Endothelial cell (in vitro differentiated cells): ENCODE results near the gene FITM2. TPM values are rescaled to one million over a fixed set of nuclear protein-coding genes. Genes with fewer than 3 reads are reported as not detected.
"Not testable (repeated sequence)": the region's sequence is repeated elsewhere in the genome, so short reads cannot be mapped to it uniquely, and the experiment has no call there.

Experiments
- DNase-seq: peaks from one replicate; pipeline ENCODE4 v3.0.0; 2021; ENCODE audit warnings: low spot score
- H3K27ac Mint-ChIP-seq: one replicate; pipeline ENCODE4 v1.8.0; 2021; ENCODE audit warnings: mixed read lengths, inconsistent platforms; ENCODE audit not compliant: unreplicated experiment
- H3K27me3 Mint-ChIP-seq: one replicate; pipeline ENCODE4 v1.8.0; 2021; ENCODE audit warnings: mild to moderate bottlenecking, moderate library complexity, mixed read lengths, inconsistent platforms; ENCODE audit not compliant: unreplicated experiment
- H3K36me3 Mint-ChIP-seq: one replicate; pipeline ENCODE4 v1.8.0; 2021; ENCODE audit warnings: mild to moderate bottlenecking, low read depth, mixed read lengths, inconsistent platforms; ENCODE audit not compliant: unreplicated experiment
- H3K4me1 Mint-ChIP-seq: one replicate; pipeline ENCODE4 v1.8.0; 2021; ENCODE audit warnings: mild to moderate bottlenecking, mixed read lengths, inconsistent platforms; ENCODE audit not compliant: unreplicated experiment
- H3K4me3 Mint-ChIP-seq: one replicate; pipeline ENCODE4 v1.8.0; 2021; ENCODE audit warnings: mild to moderate bottlenecking, mixed read lengths, inconsistent platforms; ENCODE audit not compliant: unreplicated experiment
- H3K9me3 Mint-ChIP-seq: one replicate; pipeline ENCODE4 v1.8.0; 2021; ENCODE audit warnings: mixed read lengths, inconsistent platforms; ENCODE audit not compliant: unreplicated experiment
- total RNA-seq: library from RNA; stranded (reverse); fragmentation: NEBNext Ultra II Directional; extraction: Animal tissue kit (Norgen Biotek cat#: 25700); gene quantifications from one replicate; pipeline ENCODE4 v1.2.1, GENCODE V29; 2021; ENCODE audit not compliant: unreplicated experiment
- TF ChIP-seq, protein P1 (sequence below): fragments of 200-600 bp; sonication (generic); IDR thresholded peaks from one replicate; pipeline ENCODE4 v1.5.0; 2021; ENCODE audit warnings: antibody characterized with exemption; ENCODE audit not compliant: unreplicated experiment

FITM2 gene
- total RNA-seq, 1 donor from 2014 or later = 2.8 TPM

DNA sequence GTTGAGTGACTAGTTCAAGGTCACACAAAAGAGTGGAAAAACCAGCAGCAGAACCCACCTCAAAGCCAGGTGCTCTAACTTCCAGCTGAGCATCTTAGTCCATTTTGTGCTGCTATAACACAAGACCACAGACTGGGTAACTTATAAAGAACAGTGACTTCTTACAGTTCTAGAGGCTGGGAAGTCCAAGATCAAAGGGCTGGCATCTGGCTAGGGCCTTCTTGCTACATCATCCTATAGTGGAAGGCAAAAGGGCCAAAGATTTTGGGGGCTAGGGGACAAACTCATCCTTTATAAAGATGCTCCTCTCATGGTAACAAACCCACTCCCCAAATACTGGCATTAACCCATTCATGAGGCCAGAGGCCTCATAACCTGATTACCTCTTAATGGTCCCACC lies 9.7 kb downstream of the FITM2 start:
- no peak overlapping the region for H3K4me3 Mint-ChIP-seq
- H3K9me3 Mint-ChIP-seq = no peaks in the 10 kb centered on the region
- TF ChIP-seq, protein P1, sequence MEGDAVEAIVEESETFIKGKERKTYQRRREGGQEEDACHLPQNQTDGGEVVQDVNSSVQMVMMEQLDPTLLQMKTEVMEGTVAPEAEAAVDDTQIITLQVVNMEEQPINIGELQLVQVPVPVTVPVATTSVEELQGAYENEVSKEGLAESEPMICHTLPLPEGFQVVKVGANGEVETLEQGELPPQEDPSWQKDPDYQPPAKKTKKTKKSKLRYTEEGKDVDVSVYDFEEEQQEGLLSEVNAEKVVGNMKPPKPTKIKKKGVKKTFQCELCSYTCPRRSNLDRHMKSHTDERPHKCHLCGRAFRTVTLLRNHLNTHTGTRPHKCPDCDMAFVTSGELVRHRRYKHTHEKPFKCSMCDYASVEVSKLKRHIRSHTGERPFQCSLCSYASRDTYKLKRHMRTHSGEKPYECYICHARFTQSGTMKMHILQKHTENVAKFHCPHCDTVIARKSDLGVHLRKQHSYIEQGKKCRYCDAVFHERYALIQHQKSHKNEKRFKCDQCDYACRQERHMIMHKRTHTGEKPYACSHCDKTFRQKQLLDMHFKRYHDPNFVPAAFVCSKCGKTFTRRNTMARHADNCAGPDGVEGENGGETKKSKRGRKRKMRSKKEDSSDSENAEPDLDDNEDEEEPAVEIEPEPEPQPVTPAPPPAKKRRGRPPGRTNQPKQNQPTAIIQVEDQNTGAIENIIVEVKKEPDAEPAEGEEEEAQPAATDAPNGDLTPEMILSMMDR = no peak
- peaks cover 4% of the 10 kb centered on the region for H3K27me3 Mint-ChIP-seq
- no peaks in the 10 kb centered on the region for H3K4me1 Mint-ChIP-seq
- H3K36me3 Mint-ChIP-seq = no peaks in the 10 kb centered on the region
- DNase-seq = no peak
- H3K27ac Mint-ChIP-seq = no peak overlapping the region

DNA sequence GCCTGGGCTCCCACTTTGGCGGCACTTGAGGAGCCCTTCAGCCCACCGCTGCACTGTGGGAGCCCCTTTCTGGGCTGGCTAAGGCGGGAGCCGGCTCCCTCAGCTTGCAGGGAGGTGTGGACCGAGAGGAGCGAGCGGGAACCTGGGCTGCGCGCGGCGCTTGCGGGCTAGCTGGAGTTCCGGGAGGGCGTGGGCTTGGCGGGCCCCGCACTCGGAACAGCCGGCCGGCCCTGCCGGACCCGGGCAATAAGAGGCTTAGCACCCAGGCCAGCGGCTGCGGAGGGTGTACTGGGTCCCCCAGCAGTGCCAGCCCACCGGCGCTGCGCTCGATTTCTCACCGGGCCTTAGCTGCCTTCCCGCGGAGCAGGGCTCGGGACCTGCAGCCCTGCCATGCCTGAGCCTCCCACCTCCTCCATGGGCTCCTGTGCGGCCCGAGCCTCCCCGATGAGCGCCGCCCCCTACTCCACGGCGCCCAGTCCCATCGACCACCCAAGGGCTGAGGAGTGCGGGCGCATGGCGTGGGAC lies 11.9 kb downstream of the FITM2 start:
- not testable (repeated sequence) for H3K9me3 Mint-ChIP-seq, H3K27ac Mint-ChIP-seq, H3K36me3 Mint-ChIP-seq, DNase-seq, H3K27me3 Mint-ChIP-seq, H3K4me1 Mint-ChIP-seq, H3K4me3 Mint-ChIP-seq

DNA sequence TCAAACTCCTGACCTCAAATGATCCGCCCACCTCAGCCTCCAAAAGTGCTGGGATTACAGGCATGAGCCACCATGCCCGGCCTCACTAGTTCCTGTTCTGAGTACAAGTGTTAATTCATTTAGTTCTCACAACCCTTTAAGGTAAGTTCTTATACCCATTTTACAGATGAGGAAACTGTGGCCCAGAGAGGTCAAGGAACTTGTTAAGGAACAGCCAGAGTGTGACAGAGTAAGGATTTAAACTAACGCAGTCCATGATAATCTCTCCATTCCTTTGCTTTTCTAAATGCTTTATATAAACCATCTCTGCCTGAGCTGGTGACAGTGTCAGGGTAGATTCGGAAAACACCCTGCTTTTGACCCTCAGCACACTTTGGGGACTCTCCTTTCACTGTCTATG lies 13.3 kb downstream of the FITM2 start:
- H3K9me3 Mint-ChIP-seq = no peaks in the 10 kb centered on the region
- DNase-seq = no peak

DNA sequence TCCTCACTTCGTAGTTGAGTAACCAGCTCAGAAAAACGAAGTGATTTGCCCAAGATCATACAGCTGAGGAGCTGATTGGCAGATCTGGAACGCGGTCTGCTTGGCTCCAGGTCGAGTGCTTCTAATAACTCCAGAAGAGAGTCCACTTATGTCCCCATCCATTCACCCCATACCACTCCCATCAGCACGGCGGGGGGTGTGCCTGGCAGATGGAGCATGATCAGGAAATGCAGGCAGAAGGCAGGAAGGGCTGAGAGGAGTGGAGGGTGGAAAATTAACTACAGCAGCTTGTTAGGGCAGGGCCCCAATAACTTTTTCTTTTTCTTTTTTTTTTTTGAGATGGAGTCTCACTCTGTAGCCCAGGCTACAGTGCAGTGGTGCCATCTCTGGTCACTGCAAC lies 15.0 kb downstream of the FITM2 start:
- H3K27ac Mint-ChIP-seq = no peak overlapping the region
- DNase-seq = no peak
- peaks cover 2% of the 10 kb centered on the region for H3K27me3 Mint-ChIP-seq
- no peak overlapping the region for H3K4me3 Mint-ChIP-seq
- H3K36me3 Mint-ChIP-seq = no peaks in the 10 kb centered on the region
- no peaks in the 10 kb centered on the region for H3K9me3 Mint-ChIP-seq
- H3K4me1 Mint-ChIP-seq = peaks cover 6% of the 10 kb centered on the region
- TF ChIP-seq, protein P1 = no peak

More for the DNA sequence above, 13.3 kb downstream of the FITM2 start:
- Mint-ChIP-seq H3K27ac (no peak overlapping the region), H3K4me1 (peaks cover 2% of the 10 kb centered on the region), H3K4me3 (no peak overlapping the region), H3K27me3 (peaks cover 4% of the 10 kb centered on the region), H3K36me3 (no peaks in the 10 kb centered on the region)
- TF ChIP-seq, protein P1 = no peak

DNA sequence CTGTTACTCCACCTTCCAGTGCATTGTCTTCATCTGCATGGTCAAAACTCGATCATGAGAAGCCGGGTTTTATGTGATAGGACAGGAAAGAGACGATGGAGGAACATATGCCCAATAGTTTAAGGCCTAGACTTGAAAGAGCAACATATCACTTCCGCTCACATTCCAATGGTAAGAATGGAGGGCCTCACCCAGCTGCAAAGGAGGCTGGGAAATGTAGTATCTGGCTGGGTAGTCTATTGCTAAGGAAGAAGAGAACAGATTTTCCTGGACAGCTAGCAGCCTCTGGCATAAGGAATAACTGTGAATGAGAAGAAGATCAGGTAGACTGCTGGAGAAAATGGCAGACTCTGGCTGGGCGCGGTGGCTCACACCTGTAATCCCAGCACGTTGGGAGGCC lies 19.2 kb downstream of the FITM2 start:
- Mint-ChIP-seq H3K4me3 (no peak overlapping the region), H3K36me3 (no peaks in the 10 kb centered on the region), H3K9me3 (no peaks in the 10 kb centered on the region), H3K27me3 (peaks cover 1% of the 10 kb centered on the region), H3K4me1 (peaks cover 6% of the 10 kb centered on the region), H3K27ac (no peak overlapping the region)
- DNase-seq = no peak
- TF ChIP-seq, protein P1 = no peak

DNA sequence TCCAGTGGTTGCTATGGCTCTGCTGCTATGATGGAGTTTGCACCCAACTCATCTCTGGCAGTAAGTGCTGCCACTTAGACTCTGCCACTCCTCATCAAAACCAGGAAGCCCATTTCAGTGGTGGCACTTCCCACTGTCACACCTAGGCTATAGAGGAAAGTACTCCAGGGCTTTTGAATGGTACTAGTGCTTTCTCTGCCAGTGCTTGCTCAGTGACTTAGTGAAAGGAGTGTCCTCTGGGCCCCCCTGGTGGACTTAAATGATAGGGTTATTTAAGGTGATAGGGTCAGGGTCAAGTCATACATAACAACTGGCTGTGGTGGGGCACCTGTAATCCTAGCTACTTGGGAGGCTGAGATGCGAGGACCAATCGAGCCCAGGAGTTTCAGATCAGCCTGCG lies 22.8 kb downstream of the FITM2 start:
- no peak overlapping the region for H3K27ac Mint-ChIP-seq
- TF ChIP-seq, protein P1 = no peak
- H3K9me3 Mint-ChIP-seq = no peaks in the 10 kb centered on the region
- H3K36me3 Mint-ChIP-seq = no peaks in the 10 kb centered on the region
- H3K27me3 Mint-ChIP-seq = peaks cover 1% of the 10 kb centered on the region
- peaks cover 3% of the 10 kb centered on the region for H3K4me1 Mint-ChIP-seq
- H3K4me3 Mint-ChIP-seq = no peak overlapping the region
- no peak for DNase-seq
